Adrenal gland (tissue), 12 donors: ENCODE measurements around the gene IGFN1. TPM values are rescaled to one million over a fixed set of nuclear protein-coding genes. Genes with fewer than 3 reads are reported as not detected.
A peak's percentile ranks its signal among the peaks of the same experiment; 100 is the strongest.

Source experiments
- DNase-seq, 7 donors: peaks; one replicate each; pipeline ENCODE4 v3.0.0-alpha.2; 2019 to 2020
- H3K27ac ChIP-seq, 5 donors: fragments of 200-600 bp; sonication (generic) in 4 of 5; 1 replicate in 3 of 5; 2 replicates in 2 of 5; pipeline versions ENCODE4 v1.5.1 to v1.8.0; 2016 to 2020; ENCODE audit warnings: mild to moderate bottlenecking in 1 of 5
- H3K27me3 ChIP-seq: fragments of 200-600 bp; 2 replicates; pipeline ENCODE4 v1.8.0; 2021
- H3K36me3 ChIP-seq, 2 donors: fragments of 200-600 bp; replicated peaks in 1 of 2; 1 replicate in 1 of 2; 2 replicates in 1 of 2; pipeline versions ENCODE4 v1.5.1 to v1.8.0; 2018 to 2022
- H3K4me1 ChIP-seq, 2 donors: fragments of 200-600 bp; replicated peaks in 1 of 2; 1 replicate in 1 of 2; 2 replicates in 1 of 2; pipeline versions ENCODE4 v1.5.1 to v1.8.0; 2018 to 2021
- H3K4me3 ChIP-seq, 4 donors: fragments of 200-600 bp; sonication (generic) in 3 of 4; one replicate each; pipeline ENCODE4 v1.5.1; 2016 to 2018
- H3K9me3 ChIP-seq, 3 donors: fragments of 200-600 bp; sonication (generic) in 1 of 3; replicated peaks in 1 of 3; 1 replicate in 2 of 3; 2 replicates in 1 of 3; pipeline versions ENCODE4 v1.5.1 to v1.8.0; 2016 to 2021
- CTCF ChIP-seq, 6 experiments: fragments of 450-650 bp in 4 of 6; fragments of 200-600 bp in 2 of 6; sonication (generic) in 1 of 6; IDR thresholded peaks; 1 replicate in 5 of 6; 2 replicates in 1 of 6; pipeline versions ENCODE4 v1.5.1 to v1.8.0; 2016 to 2021; ENCODE audit warnings: antibody characterized with exemption in 6 of 6, mild to moderate bottlenecking in 2 of 6, moderate library complexity in 1 of 6
- POLR2A ChIP-seq, 2 donors: fragments of 450-650 bp; IDR thresholded peaks; one replicate each; pipeline ENCODE4 v1.6.1; 2017; ENCODE audit warnings: antibody characterized with exemption in 2 of 2, mild to moderate bottlenecking in 2 of 2, moderate library complexity in 1 of 2
- WGBS, 4 donors: extraction: QIAGEN DNeasy Blood & Tissue Kit in 2 of 4; methylation state at CpG; one replicate each; pipeline versions ENCODE4 v1.1.5 to v1.1.7; 2013 to 2017; 5-methylcytosine and 5-hydroxymethylcytosine counted together
- intact Hi-C, 2 donors: fragments of 100-400 bp; cut with DNase I; formaldehyde crosslinking; loops; one replicate each; pipeline versions ENCODE4 v1.14.1 to v1.15.0; 2022 to 2023
- polyA plus RNA-seq, 3 donors: library from polyadenylated mRNA; stranded (reverse); fragments of 200-250 nt in 2 of 3; fragments of 350-450 nt in 1 of 3; fragmentation: Illumina TruSeq in 1 of 3; extraction: RNeasy Lipid Tissue Mini Kit (QIAGEN cat#74804) in 1 of 3; gene quantifications; one replicate each; pipeline ENCODE4 v1.2.3, GENCODE V29; 2013 to 2014
- total RNA-seq, 9 donors: library from RNA; depleted of rRNA in 4 of 9; stranded (reverse); fragments of >200 nt in 4 of 9; fragments of 120-200 nt in 1 of 9; fragmentation: NEBNext Ultra II Directional in 1 of 9; extraction: Animal tissue kit (Norgen Biotek cat#: 25700) in 1 of 9; gene quantifications; one replicate each; pipeline versions ENCODE4 v1.1.0 to v1.2.4, GENCODE V29; 2013 to 2023
- donor health status: healthy with polysubstance abuse.
- donor health status: Bipolar disorder and iron deficiency.
- donor health status: DM: yes; HTN: yes; CAD: no.
- donor health status: DM: no; HTN: no; CAD: no.
- donor health status: DM: no; HTN: no; CAD: no.
- donor health status: DM: yes; HTN: yes; CAD: no.

The IGFN1 gene
- total and polyA plus RNA-seq, 12 donors, result 0.09 to 3.0 (median 0.28) TPM; not detected in 3

GRCh38 chr1:201220388-201220715 lies 29.7 kb downstream of the IGFN1 start:
- Histone ChIP-seq H3K27me3 (no peaks in the 10 kb centered on the region), H3K4me1 (peaks cover 0 to 8% of the 10 kb centered on the region in 2 donors), H3K9me3 (no peaks in the 10 kb centered on the region), H3K36me3 (no peaks in the 10 kb centered on the region), H3K4me3 (no peak overlapping the region), H3K27ac (no peak overlapping the region)
- WGBS, 4 donors, result 89 to 100% (median 95%) methylated on average over 1 of the region's 1 CpG
- peak in 1 of 7 donors; percentile 31 for DNase-seq
- TF ChIP-seq CTCF (IDR thresholded peaks at IDR 0.05), result no peak
- no peak for TF ChIP-seq POLR2A (IDR thresholded peaks at IDR 0.05)
- intact Hi-C loops, result loop anchor here (10.0 kb wide), 2 partner anchors 136 to 246 kb away; no protein-coding TSS in a partner anchor

- Histone ChIP-seq H3K9me3 (no peaks in the 10 kb centered on the region), H3K36me3 (no peaks in the 10 kb centered on the region), H3K4me3 (no peak overlapping the region), H3K27me3 (no peaks in the 10 kb centered on the region), H3K27ac (no peak overlapping the region), H3K4me1 (peaks cover 0 to 8% of the 10 kb centered on the region in 2 donors)
- 83 to 96% (median 89%) methylated on average over 2 to 10 of the region's 10 CpGs for WGBS, 4 donors
- peak in 1 of 7 donors; percentile 46 for DNase-seq
- intact Hi-C loops, result loop anchor here (10.0 kb wide), 2 partner anchors 137 to 247 kb away; no protein-coding TSS in a partner anchor
- TF ChIP-seq CTCF (IDR thresholded peaks at IDR 0.05) (no peak), POLR2A (IDR thresholded peaks at IDR 0.05) (no peak)
These were observed 30.7 kb downstream of the IGFN1 start for GRCh38 chr1:201221201-201221846.

GRCh38 chr1:201222125-201222524 lies 31.5 kb downstream of the IGFN1 start:
- peak in 1 of 7 donors; percentile 27 for DNase-seq
- H3K27me3 ChIP-seq, result no peaks in the 10 kb centered on the region
- TF ChIP-seq POLR2A (IDR thresholded peaks at IDR 0.05) (no peak), CTCF (IDR thresholded peaks at IDR 0.05) (no peak)

GRCh38 chr1:201223852-201224665 lies 33.4 kb downstream of the IGFN1 start:
- intact Hi-C loops, result loop anchor here (10.0 kb wide), 2 partner anchors 139 to 249 kb away; no protein-coding TSS in a partner anchor
- 80 to 86% (median 84%) methylated on average over 17 of the region's 17 CpGs for WGBS, 4 donors
- no peak overlapping the region for H3K4me3 ChIP-seq
- peak in 1 of 7 donors; percentile 29 for DNase-seq
- TF ChIP-seq CTCF (IDR thresholded peaks at IDR 0.05) (no peak), POLR2A (IDR thresholded peaks at IDR 0.05) (no peak)
- H3K27ac ChIP-seq, result no peak overlapping the region
- no peaks in the 10 kb centered on the region for H3K4me1 ChIP-seq
- H3K27me3 ChIP-seq, result no peaks in the 10 kb centered on the region
- no peaks in the 10 kb centered on the region for H3K9me3 ChIP-seq
- H3K36me3 ChIP-seq, result no peaks in the 10 kb centered on the region

More at GRCh38 chr1:201222125-201222524, 31.5 kb downstream of the IGFN1 start:
- no peak overlapping the region for H3K27ac ChIP-seq
- no peaks in the 10 kb centered on the region for H3K36me3 ChIP-seq
- H3K4me1 ChIP-seq, result peaks cover 0 to 8% of the 10 kb centered on the region in 2 donors
- no peaks in the 10 kb centered on the region for H3K9me3 ChIP-seq
- no peak overlapping the region for H3K4me3 ChIP-seq
- intact Hi-C loops, result loop anchor here (10.0 kb wide), 2 partner anchors 137 to 247 kb away; no protein-coding TSS in a partner anchor
- WGBS, 4 donors, result 89 to 98% (median 92%) methylated on average over 6 of the region's 6 CpGs
